NCI-H1417 treated with DMSO at 0.1 percent for 48 hours (cell line): ENCODE measurements around the gene DBT.
A peak's percentile ranks its signal among the peaks of the same experiment; 100 is the strongest.
"Not testable (repeated sequence)": the region's sequence is repeated elsewhere in the genome, so short reads cannot be mapped to it uniquely, and the experiment has no call there.

Source experiments
- DNase-seq: peaks from one replicate; lab custom pipeline; 2025; lab: John Stamatoyannopoulos, UW

Gene DBT

GRCh38 chr1:100249537-100250257, at the start of gene DBT:
Gene DBT (minus strand): TSS chr1:100249834. CDS start chr1:100249820, 14 bp downstream.
- peak; percentile 76 for DNase-seq

GRCh38 chr1:100298512-100298911, 48.9 kb upstream of the DBT start:
- no peak for DNase-seq

DNA sequence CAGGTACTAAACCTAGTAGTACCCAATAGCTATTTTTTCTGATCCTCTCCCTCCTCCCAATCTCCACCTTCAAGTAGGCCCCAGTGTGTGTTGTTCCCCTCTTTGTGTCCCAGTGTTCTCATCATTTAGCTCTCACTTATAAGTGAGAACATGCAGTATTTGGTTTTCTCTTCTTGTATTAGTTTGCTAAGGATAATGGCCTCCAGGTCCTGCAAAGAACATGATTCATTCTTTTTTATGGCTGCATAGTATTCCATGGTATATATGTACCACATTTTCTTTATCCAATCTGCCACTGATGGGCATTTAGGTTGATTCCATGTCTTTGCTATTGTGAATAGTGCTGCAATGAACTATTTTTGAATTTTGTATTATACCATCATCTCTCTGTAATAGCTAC, 47.4 kb upstream of the DBT start:
- DNase-seq, result not testable (repeated sequence)

DNA sequence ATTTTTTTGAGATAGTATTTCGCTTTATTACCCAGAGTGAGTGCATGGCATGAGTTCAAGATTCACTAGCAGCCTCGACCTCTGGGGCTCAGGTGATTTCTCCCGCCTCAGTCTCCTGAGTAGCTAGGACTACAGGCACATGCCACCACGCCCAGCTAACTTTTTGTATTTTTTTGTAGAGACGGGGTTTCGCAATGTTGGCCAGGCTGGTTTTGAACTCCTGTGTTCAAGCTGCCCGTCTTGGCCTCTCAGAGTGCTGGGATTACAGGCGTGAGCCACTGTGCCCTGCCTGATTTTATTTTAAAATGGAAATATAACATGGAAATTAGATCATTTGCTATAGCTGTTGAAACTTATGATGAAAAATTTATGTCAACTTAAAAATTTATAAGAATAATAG, 46.5 kb upstream of the DBT start:
- no peak for DNase-seq

GRCh38 chr1:100292711-100293110, 43.1 kb upstream of the DBT start:
- no peak for DNase-seq

DNA sequence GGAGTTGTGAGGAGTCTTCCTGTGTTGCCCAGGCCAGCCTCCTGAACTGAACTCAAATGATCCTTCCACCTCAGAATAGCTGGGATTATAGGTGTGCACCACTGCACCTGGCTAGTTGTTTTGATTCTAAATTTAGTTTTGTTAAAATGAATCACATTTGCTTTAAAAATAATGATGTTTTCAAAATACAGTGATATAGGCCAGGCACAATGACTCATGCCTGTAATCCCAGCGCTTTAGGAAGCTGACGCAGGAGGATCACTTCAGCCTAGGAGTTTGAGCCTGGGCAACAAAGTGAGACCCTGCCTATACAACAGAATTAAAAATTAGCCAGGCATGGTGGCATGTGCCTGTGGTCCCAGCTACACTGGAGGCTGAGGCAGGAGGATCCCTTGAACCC, 40.7 kb upstream of the DBT start:
- no peak for DNase-seq

GRCh38 chr1:100287162-100287561, 37.5 kb upstream of the DBT start:
- no peak for DNase-seq

DNA sequence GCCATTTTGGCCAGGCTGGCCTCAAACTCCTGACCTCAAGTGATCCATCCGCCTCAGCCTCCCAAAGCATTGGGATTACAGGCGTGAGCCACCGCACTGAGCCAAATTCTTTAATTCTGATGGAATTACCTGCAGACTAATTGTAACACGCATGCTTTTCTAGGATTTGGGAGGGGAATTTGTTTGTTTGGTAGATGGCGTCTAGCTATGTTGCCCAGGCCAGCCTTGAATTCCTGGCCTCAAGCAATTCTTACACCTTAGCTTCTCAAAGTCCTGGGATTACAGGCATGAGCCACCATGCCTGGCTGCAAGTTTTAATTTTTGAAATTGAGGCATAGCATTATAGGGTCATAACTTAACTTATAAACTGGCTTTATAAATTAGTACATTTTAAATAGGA, 35.0 kb upstream of the DBT start:
- DNase-seq, result no peak

DNA sequence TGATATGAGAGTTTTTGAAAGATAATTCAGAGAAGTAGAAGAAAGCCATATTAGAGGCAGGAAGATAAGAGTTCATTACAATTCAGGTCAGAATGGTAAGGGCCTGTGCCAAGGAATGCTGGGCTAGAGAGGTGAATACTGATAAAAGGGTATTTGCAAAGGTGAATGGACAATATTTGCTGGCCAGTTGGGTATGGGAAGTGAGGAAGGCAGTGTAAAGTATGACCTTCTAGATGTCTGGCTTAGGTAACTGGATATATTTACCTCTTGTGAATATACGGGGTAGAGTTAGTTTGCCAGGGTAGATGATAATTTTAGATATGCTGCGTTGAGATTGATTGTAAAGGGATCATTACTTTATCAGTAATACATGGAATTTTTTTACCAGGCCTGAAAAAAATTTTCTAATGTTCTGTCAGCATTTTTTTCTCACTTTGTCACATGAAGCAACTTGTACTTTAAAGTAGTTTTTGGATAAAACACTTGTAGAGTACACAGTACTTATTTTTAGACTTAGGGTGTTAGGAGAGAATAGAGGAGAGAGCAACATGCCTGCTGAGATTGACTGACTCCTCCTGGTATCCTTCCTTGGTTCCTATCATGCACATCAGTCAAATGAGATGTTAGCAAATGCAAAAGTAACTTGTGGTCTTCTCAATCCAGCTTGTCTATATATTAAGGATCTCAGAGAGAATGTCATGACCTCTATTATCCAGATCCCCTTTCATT, 30.5 kb upstream of the DBT start:
- DNase-seq, result no peak

GRCh38 chr1:100279358-100279923, 29.8 kb upstream of the DBT start:
- no peak for DNase-seq

DNA sequence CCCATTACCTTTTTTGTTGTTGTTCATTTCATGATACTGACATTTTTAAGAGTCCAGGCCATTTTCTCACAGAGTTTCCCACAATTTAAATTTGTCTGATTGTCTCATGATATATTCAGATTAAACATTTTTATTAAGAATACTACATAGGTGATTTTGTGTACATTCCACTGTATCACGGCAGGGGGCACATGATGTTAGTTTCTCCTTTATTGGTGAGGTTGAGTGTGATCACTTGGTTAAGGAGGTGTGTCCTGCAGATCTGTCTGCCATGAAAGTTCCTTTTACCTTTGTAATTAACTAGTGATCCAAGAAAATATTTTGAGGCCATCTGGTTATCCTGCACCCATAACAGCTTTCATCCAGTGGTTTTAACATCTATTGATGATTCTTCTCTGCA, 28.2 kb upstream of the DBT start:
- DNase-seq, result no peak

GRCh38 chr1:100268202-100268601, 18.6 kb upstream of the DBT start:
- no peak for DNase-seq

- no peak for DNase-seq
Measured at GRCh38 chr1:100267284-100267683, 17.6 kb upstream of the DBT start.

DNA sequence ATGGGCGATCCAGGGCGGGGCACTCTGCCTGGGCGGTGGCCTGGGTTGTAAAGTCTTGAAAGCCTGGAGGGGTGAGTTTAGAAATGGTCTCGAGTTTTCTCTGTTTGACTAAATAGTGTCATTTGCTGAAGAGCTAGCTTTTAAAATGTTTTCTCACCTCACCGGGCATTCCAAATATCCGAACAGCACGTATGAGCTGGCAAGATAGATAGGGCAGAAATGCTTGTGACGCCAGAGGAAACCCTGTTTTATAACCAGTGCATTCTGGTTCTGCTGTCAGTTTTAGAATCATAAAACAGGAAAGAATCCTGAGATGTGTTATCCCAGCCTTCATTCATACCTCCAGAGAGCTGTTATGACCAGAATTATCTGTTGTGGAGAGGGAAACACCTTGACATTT, 17.1 kb upstream of the DBT start:
- no peak for DNase-seq

DNA sequence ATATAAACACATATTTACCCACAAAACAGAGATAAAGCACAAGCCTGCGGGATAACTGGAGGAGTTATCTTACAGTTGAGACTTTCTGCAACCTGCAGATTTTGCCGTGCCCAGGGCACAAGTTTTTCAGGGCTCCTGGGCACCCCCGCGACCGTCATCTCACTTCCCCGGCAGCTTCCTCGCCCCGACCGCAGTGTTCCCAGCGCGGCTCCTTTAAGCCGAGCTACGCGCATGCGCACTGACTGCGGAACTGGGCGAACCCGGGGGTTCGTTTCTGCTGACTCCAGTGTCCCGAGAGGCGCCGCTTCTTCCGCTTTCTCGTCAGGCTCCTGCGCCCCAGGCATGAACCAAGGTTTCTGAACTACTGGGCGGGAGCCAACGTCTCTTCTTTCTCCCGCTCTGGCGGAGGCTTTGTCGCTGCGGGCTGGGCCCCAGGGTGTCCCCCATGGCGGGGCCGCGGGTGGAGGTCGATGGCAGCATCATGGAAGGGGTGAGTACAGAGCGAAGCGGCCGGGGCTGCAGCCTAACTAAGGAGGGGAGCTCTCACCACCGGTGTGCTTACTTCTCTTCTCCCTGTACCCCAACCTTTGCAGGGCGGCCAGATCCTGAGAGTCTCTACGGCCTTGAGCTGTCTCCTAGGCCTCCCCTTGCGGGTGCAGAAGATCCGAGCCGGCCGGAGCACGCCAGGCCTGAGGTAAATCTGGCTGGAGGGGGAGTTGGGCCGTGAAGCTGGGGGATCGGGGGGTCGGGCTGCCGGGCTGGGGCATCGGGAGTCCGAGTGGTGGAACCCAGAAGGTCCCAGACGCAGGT, 16.5 kb upstream of the DBT start, which contains the start of gene RTCA:
TSS of gene RTCA (plus strand) at position 286 of the 810 bp plus-strand sequence. CDS start at position 446, 160 bp downstream.
- DNase-seq, result peak; percentile 66

DNA sequence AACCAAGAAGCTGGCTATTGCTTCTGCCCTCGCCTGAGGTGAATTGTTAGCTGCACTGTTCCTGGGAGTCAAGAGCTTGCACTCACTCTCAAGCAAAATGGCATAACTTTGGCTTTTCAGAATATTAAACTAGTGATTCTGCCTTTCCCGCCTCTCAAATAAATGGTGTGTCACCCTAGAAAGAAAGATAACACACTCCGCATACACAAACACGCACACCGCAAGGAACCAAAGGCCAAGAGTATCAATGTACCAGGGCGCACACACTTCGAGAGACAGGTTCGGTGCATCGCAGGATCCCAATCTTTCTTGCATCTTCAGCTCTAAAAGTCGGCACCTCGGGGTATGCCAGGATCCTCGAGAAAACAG, 15.9 kb upstream of the DBT start:
- no peak for DNase-seq

- not testable (repeated sequence) for DNase-seq
Measured at GRCh38 chr1:100264081-100264480, 14.4 kb upstream of the DBT start.

DNA sequence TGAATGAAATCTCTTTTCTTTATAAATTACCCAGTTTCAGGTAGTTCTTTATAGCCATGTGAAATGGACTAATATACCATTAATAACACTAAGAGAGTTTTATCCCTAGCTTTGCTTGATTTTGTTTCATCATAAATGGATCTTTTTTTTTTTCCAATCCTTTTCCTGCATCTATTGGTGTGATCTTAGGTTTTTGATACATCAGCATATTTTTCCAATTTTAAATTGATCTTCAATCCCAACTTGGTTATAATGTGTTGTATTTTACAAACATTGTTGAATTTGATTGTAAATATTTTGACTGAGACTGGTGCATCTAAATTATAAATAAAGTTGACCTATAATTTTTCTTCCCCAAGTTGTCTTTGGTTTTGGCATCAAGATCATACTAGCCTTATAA, 12.1 kb upstream of the DBT start:
- no peak for DNase-seq

DNA sequence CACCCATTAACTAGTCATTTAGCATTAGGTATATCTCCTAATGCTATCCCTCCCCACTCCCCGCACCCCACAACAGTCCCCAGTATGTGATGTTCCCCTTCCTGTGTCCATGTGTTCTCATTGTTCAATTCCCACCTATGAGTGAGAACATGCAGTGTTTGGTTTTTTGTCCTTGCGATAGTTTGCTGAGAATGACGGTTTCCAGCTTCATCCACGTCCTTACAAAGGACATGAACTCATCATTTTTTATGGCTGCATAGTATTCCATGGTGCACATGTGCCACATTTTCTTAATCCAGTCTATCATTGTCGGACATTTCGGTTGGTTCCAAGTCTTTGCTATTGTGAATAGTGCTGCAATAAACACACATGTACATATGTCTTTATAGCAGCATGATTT, 8.8 kb upstream of the DBT start:
- not testable (repeated sequence) for DNase-seq

- DNase-seq, result not testable (repeated sequence)
Measured at GRCh38 chr1:100256273-100256672, 6.6 kb upstream of the DBT start.

DNA sequence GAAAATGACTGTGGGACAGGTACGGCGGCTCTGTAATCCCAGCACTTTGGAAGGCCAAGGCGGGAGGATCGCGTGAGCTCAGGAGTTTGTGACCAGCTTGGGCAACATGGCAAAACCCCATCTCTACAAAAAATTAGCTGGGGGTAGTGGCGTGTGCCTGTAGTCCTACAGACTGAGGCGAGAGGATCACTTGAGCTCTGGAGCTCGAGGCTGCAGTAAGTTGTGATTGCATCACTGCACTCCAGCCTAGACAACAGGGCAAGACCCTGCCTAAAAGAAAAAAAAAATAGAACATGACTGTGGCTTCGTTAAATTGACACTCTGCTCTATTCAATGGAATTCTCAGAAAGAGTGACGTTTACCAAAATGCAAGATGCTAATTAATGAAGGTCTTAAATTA, 3.9 kb upstream of the DBT start:
- no peak for DNase-seq

DNA sequence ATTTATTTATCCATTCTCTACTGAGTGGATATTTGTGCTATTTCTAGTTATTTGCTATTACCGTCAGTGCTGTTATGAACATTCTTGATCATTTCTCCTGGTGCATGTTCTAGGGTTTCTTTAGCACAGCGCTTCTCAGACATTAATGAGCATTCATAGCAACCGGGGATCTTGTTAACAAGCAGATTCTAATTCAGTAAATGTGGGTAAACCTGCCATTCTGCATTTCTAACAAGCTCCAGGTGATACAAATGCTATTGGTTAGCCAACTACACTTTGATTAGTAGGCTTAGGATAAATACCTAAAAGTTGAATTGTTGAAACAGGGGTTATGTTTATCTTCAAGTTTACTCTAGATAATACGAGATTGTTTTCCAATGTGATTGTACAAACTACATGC, 3.3 kb upstream of the DBT start:
- no peak for DNase-seq
